Muscle layer of duodenum (tissue), 2 donors: ENCODE data around the gene CYP19A1.

Experiments used
- H3K27ac ChIP-seq: one replicate; pipeline ENCODE4 v1.7.0; 2013; ENCODE audit warnings: mild to moderate bottlenecking, low read length
- H3K27me3 ChIP-seq: one replicate; pipeline ENCODE4 v1.7.0; 2013; ENCODE audit warnings: low read depth, mild to moderate bottlenecking, control low read depth, low read length
- H3K36me3 ChIP-seq, 2 donors: one replicate each; pipeline ENCODE4 v1.7.0; 2013; ENCODE audit warnings: low read length in 2 of 2, control low read depth in 1 of 2, mild to moderate bottlenecking in 1 of 2; ENCODE audit not compliant: insufficient read depth in 2 of 2, control insufficient read depth in 1 of 2
- H3K4me1 ChIP-seq, 2 donors: one replicate each; pipeline ENCODE4 v1.7.0; 2013; ENCODE audit warnings: low read length in 2 of 2, mild to moderate bottlenecking in 2 of 2, control low read depth in 1 of 2, moderate library complexity in 1 of 2; ENCODE audit not compliant: insufficient read depth in 2 of 2, control insufficient read depth in 1 of 2
- H3K4me3 ChIP-seq, 2 donors: one replicate each; pipeline ENCODE4 v1.7.0; 2013; ENCODE audit warnings: low read length in 2 of 2, low read depth in 1 of 2, mild to moderate bottlenecking in 1 of 2
- H3K9me3 ChIP-seq, 2 donors: one replicate each; pipeline ENCODE4 v1.7.0; 2013; ENCODE audit warnings: low read length in 2 of 2, control low read depth in 1 of 2, mild to moderate bottlenecking in 1 of 2; ENCODE audit not compliant: control insufficient read depth in 1 of 2
- donor health status: healthy.

CYP19A1 gene

DNA sequence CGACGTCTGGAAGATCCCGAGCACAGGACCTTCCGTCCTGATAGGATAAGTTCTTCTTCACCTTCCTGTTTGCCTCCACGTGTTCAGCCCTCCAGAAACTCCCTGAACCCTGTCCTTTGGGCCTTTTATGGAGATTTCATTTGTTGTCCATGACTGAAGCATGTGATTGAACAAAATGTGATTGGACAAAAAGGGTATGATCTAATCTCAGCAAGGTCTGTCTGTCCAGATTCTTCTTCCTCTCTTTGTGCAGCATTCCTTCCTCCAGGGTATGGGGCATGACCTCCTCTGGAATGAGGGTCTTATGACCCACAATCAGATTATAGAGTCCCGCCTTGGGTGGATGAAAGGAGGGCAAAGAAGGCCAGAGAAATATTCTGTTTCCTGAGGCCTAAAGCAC is at the start of gene CYP19A1:
Gene CYP19A1, minus strand, starts transcription at position 101 of the 400 bp plus-strand sequence. CDS start 95,684 bp downstream, outside the sequence.
- H3K4me3 ChIP-seq: no peak within 1 kb of the TSS
- H3K36me3 ChIP-seq: no peaks in the 10 kb centered on the region
- H3K4me1 ChIP-seq: peaks cover 0 to 16% of the 10 kb centered on the region in 2 donors
- H3K27me3 ChIP-seq: no peaks in the 10 kb centered on the region
- no peaks in the 10 kb centered on the region for H3K9me3 ChIP-seq
- no peak within 1 kb of the TSS for H3K27ac ChIP-seq

GRCh38 chr15:51387699-51388041 is 49.3 kb upstream of the CYP19A1 start:
- no peaks in the 10 kb centered on the region for H3K36me3 ChIP-seq
- H3K9me3 ChIP-seq: no peaks in the 10 kb centered on the region
- no peak overlapping the region for H3K4me3 ChIP-seq
- no peaks in the 10 kb centered on the region for H3K27me3 ChIP-seq
- no peak overlapping the region for H3K27ac ChIP-seq
- no peaks in the 10 kb centered on the region for H3K4me1 ChIP-seq

GRCh38 chr15:51386960-51387698 is 48.7 kb upstream of the CYP19A1 start:
- no peak overlapping the region for H3K27ac ChIP-seq
- H3K36me3 ChIP-seq: no peaks in the 10 kb centered on the region
- no peaks in the 10 kb centered on the region for H3K9me3 ChIP-seq
- no peaks in the 10 kb centered on the region for H3K27me3 ChIP-seq
- H3K4me3 ChIP-seq: no peak overlapping the region
- H3K4me1 ChIP-seq: no peaks in the 10 kb centered on the region

DNA sequence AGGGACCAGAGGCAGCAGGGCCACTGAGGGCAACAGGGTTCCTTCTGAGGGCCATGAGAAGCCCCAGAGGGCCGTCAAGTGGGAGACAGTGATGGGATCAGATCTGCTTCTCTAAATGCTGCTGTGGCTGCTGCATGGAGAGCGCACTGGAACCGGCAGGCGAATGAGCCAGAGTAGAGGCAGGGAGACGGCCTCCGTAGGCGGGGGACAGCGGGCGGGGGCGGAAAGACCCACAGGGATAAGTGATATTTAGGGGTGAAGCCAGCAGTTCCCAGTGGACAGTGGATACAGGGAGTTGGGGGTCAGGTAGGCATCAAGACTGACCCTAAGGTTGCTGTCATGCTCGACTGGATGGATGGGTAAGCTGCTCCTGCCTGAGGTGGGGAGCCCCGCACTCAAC is 48.1 kb upstream of the CYP19A1 start:
- H3K4me3 ChIP-seq: no peak overlapping the region
- H3K36me3 ChIP-seq: no peaks in the 10 kb centered on the region
- no peaks in the 10 kb centered on the region for H3K9me3 ChIP-seq
- no peak overlapping the region for H3K27ac ChIP-seq
- H3K4me1 ChIP-seq: no peaks in the 10 kb centered on the region
- H3K27me3 ChIP-seq: no peaks in the 10 kb centered on the region

- H3K27ac ChIP-seq: no peak overlapping the region
- H3K4me3 ChIP-seq: no peak overlapping the region
- H3K27me3 ChIP-seq: no peaks in the 10 kb centered on the region
- no peaks in the 10 kb centered on the region for H3K36me3 ChIP-seq
- H3K4me1 ChIP-seq: no peaks in the 10 kb centered on the region
- H3K9me3 ChIP-seq: no peaks in the 10 kb centered on the region
Observed at GRCh38 chr15:51386029-51386428, 47.6 kb upstream of the CYP19A1 start.

DNA sequence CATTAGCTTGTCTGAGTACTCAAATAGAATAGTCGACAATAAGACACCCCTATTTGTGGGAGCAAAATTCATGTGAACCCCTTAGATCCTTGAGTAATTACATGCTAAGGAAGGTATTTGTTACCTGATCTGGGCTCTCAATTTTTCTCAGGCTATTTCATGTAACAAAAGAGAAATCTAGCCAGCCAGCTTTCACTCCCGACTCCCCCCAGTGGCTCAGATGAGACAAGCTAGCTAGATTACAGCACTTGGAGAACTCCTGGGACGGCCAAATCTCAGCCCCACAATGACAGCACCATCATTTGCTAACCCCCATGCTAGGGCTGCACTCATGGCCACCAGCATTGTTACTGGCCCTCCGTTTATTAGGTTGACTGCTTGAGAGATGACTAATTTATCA is 44.4 kb upstream of the CYP19A1 start:
- Histone ChIP-seq H3K27me3 (no peaks in the 10 kb centered on the region), H3K9me3 (no peaks in the 10 kb centered on the region), H3K4me3 (no peak overlapping the region), H3K27ac (no peak overlapping the region), H3K36me3 (no peaks in the 10 kb centered on the region), H3K4me1 (peaks cover 0 to 11% of the 10 kb centered on the region in 2 donors)

GRCh38 chr15:51380999-51381806 is 42.8 kb upstream of the CYP19A1 start:
- H3K27ac ChIP-seq: no peak overlapping the region
- H3K4me1 ChIP-seq: peaks cover 0 to 11% of the 10 kb centered on the region in 2 donors
- H3K4me3 ChIP-seq: no peak overlapping the region
- H3K9me3 ChIP-seq: no peaks in the 10 kb centered on the region
- H3K36me3 ChIP-seq: no peaks in the 10 kb centered on the region
- H3K27me3 ChIP-seq: no peaks in the 10 kb centered on the region

DNA sequence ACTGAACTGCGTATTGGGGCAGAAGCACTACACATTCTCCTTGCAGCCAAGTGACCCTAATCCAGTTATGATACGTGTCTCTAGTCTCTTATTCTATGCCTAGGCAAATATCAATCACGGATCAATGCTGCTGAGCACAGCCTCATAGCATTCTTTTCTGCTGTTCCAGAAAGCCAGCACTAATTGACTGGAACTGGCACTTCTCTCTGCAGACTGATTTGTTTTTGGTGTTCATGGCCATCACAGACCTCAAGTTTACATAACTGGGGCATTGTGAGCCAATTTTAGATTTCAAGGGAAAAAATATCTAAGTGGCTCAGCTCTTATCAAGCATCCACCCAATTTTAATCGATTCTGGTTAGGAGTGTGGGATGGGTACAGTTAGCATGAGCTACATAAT is 41.0 kb upstream of the CYP19A1 start:
- Histone ChIP-seq H3K36me3 (no peaks in the 10 kb centered on the region), H3K4me3 (no peak overlapping the region), H3K9me3 (no peaks in the 10 kb centered on the region), H3K4me1 (peaks cover 0 to 11% of the 10 kb centered on the region in 2 donors), H3K27me3 (no peaks in the 10 kb centered on the region), H3K27ac (no peak overlapping the region)

DNA sequence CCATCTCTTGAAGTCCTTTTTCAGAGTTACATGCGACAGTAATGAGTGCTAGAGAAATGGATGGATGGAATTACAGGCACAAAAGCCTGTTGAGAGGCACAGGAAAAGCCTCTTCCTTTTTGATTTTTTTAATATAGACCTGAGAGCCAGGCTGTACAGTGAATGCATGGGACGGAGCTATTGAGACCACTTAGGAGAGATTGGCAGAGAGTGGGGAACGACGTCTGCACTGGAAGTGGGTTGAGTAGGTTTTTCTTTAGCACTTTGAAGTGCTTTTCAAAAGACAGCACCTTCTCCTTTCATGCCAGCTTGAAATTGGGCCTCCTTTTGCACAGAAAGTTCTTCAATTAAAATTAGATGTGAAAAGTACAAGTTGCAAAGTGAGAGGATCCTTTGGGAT is 40.0 kb upstream of the CYP19A1 start:
- H3K27me3 ChIP-seq: no peaks in the 10 kb centered on the region
- H3K36me3 ChIP-seq: no peaks in the 10 kb centered on the region
- no peaks in the 10 kb centered on the region for H3K9me3 ChIP-seq
- no peak overlapping the region for H3K27ac ChIP-seq
- no peak overlapping the region for H3K4me3 ChIP-seq
- H3K4me1 ChIP-seq: peaks cover 0 to 11% of the 10 kb centered on the region in 2 donors

DNA sequence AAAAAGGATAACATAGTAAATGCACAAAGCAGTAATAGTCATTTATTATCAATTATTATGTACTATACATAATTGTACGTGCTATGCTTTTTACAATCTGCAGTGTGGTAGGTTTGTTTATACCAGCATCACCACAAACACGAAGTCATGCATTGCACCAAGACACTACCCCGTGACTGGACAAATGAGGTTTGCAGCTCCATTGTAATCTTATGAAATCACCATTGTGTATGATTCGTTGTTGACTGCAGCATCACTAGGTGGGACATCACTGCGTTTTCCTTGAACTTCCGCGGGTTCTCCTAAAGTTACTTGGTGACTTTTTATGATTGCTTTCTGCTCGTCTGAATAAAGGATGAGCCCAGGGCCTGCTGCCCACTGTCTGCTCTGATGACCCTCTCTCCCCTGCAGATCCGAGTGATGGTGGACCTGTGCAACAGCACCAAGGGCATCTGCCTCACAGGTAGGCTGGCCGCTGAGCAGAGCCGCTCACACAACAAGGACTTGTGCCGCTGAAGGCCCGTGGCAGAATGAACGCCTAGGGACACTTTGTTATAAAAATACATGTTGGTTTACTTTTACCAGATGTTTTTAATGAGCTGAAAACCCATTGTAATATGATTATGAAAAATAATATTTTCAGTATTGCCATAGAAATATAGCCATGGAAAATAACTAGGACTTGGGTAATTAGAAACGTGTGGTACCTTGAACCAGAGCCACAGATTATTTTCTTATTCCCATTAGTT is 38.8 kb upstream of the CYP19A1 start:
- Histone ChIP-seq H3K36me3 (no peaks in the 10 kb centered on the region), H3K9me3 (no peaks in the 10 kb centered on the region), H3K4me3 (no peak overlapping the region), H3K4me1 (peaks cover 0 to 11% of the 10 kb centered on the region in 2 donors), H3K27me3 (no peaks in the 10 kb centered on the region), H3K27ac (no peak overlapping the region)

GRCh38 chr15:51375966-51376640 is 37.7 kb upstream of the CYP19A1 start:
- Histone ChIP-seq H3K36me3 (no peaks in the 10 kb centered on the region), H3K4me1 (peaks cover 0 to 14% of the 10 kb centered on the region in 2 donors), H3K27ac (no peak overlapping the region), H3K27me3 (no peaks in the 10 kb centered on the region), H3K9me3 (no peaks in the 10 kb centered on the region), H3K4me3 (no peak overlapping the region)
